K562 (cell line): ENCODE data around the gene POPDC3.

Source experiments
- CTBP1 ChIP-seq: fragments of 450-650 bp; IDR thresholded peaks from 2 replicates; pipeline ENCODE4 v1.6.1; 2016; ENCODE audit warnings: borderline replicate concordance
- CTCF ChIP-seq, 3 experiments: IDR thresholded peaks in 2 of 3; conservative IDR thresholded peaks in 1 of 3; 2 replicates each; pipeline ENCODE4 v1.5.1; 2011 to 2012; ENCODE audit warnings: low read length in 3 of 3, mild to moderate bottlenecking in 3 of 3, control low read depth in 2 of 3, improper control_type of control experiment in 1 of 3, inconsistent platforms in 1 of 3, low read depth in 1 of 3, mixed read lengths in 1 of 3, moderate library complexity in 1 of 3; ENCODE audit not compliant: insufficient read depth in 2 of 3
- FOXJ3 ChIP-seq: sonication (generic); formaldehyde crosslinking; IDR thresholded peaks from 2 replicates; pipeline ENCODE4 v1.4.0; 2020; ENCODE audit warnings: mild to moderate bottlenecking, missing genetic modification reagents
- HBP1 ChIP-seq: fragments of 450-650 bp; formaldehyde crosslinking; IDR thresholded peaks from 2 replicates; pipeline ENCODE4 v1.4.0; 2022; ENCODE audit warnings: missing genetic modification characterization
- JUNB ChIP-seq: fragments of 450-650 bp; formaldehyde crosslinking; conservative IDR thresholded peaks from 2 replicates; pipeline ENCODE4 v1.4.0; 2020; ENCODE audit warnings: mild to moderate bottlenecking
- NFATC3 ChIP-seq: fragments of 450-650 bp; IDR thresholded peaks from 2 replicates; pipeline ENCODE4 v1.6.1; 2017; ENCODE audit warnings: mild to moderate bottlenecking
- PCBP1 ChIP-seq: fragments of 200-400 bp; formaldehyde crosslinking; IDR thresholded peaks from 2 replicates; pipeline ENCODE4 v1.6.1; 2018; ENCODE audit warnings: mild to moderate bottlenecking, low read depth, low read length; ENCODE audit not compliant: poor library complexity, severe bottlenecking
- TCFL5 ChIP-seq: fragments of 250-450 bp; sonication (Bioruptor Pico); conservative IDR thresholded peaks from 2 replicates; pipeline ENCODE4 v1.6.1; 2021; ENCODE audit warnings: mild to moderate bottlenecking, moderate library complexity, matching md5 sums
- ZNF311 ChIP-seq: fragments of 250-450 bp; sonication (Bioruptor Pico); IDR thresholded peaks from 2 replicates; pipeline ENCODE4 v1.4.0; 2020; ENCODE audit warnings: mild to moderate bottlenecking, moderate library complexity

GRCh38 chr6:105193647-105194046 is 13.8 kb upstream of the POPDC3 start:
- TF ChIP-seq CTCF (IDR thresholded peaks at IDR 0.05 in 2 of 3, conservative IDR thresholded peaks at IDR 0.05 in 1 of 3; ENCODE audit: insufficient read depth in 2 of 3, low read depth in 1 of 3, low read length in 3 of 3) (no peak), JUNB (CRISPR knock-in tag) (no peak), HBP1 (CRISPR knock-in tag) (no peak), TCFL5 (CRISPR knock-in tag) (no peak), CTBP1 (no peak), PCBP1 (no peak), FOXJ3 (CRISPR knock-in tag) (no peak), ZNF311 (CRISPR knock-in tag) (no peak), NFATC3 (no peak)
